Upper lobe of right lung (tissue), 1 donor: ENCODE measurements around the gene RHO. TPM values are rescaled to one million over a fixed set of nuclear protein-coding genes. Genes with fewer than 3 reads are reported as not detected.

ENCODE experiments used
- ATAC-seq: fragments of 200-7000 bp; cut with Tn5 transposase; one replicate; pipeline ENCODE4 v1.9.1; 2020; ENCODE audit warnings: mild to moderate bottlenecking, moderate library complexity
- DNase-seq: peaks from one replicate; pipeline ENCODE4 v3.0.0-alpha.2; 2020
- H3K27ac ChIP-seq: fragments of 200-600 bp; one replicate; pipeline ENCODE4 v1.8.0; 2022
- H3K27me3 ChIP-seq: fragments of 200-600 bp; one replicate; pipeline ENCODE4 v1.8.0; 2022; ENCODE audit warnings: mild to moderate bottlenecking
- H3K36me3 ChIP-seq: fragments of 200-600 bp; one replicate; pipeline ENCODE4 v1.8.0; 2022
- H3K4me1 ChIP-seq: fragments of 200-600 bp; one replicate; pipeline ENCODE4 v1.8.0; 2022
- H3K4me3 ChIP-seq: fragments of 200-600 bp; one replicate; pipeline ENCODE4 v1.8.0; 2022; ENCODE audit warnings: mild to moderate bottlenecking
- H3K9me3 ChIP-seq: fragments of 200-600 bp; one replicate; pipeline ENCODE4 v1.8.0; 2022
- CTCF ChIP-seq: fragments of 200-600 bp; IDR thresholded peaks from one replicate; pipeline ENCODE4 v1.8.0; 2022; ENCODE audit warnings: antibody characterized with exemption
- intact Hi-C: fragments of 100-400 bp; cut with DNase I; formaldehyde crosslinking; loops from one replicate; pipeline ENCODE4 v1.11.0; 2022
- total RNA-seq: library from RNA; stranded (reverse); fragmentation: NEBNext Ultra II Directional; extraction: Animal tissue kit (Norgen Biotek cat#: 25700); gene quantifications from one replicate; pipeline ENCODE4 v1.2.1, GENCODE V29; 2021
- donor health status: DM: no; HTN: yes; CAD: no; lungs with severe emphysema.

RHO gene
- total RNA-seq, 1 donor from 2014 or later = not detected

GRCh38 chr3:129530251-129530791, 1.9 kb downstream of the RHO start:
- no peaks in the 10 kb centered on the region for H3K27me3 ChIP-seq
- H3K9me3 ChIP-seq = no peaks in the 10 kb centered on the region
- intact Hi-C loops = no loop called here
- DNase-seq (no peak), ATAC-seq (no peak)
- no peaks in the 10 kb centered on the region for H3K36me3 ChIP-seq
- H3K27ac ChIP-seq = no peak overlapping the region
- no peaks in the 10 kb centered on the region for H3K4me1 ChIP-seq
- H3K4me3 ChIP-seq = no peak overlapping the region
- TF ChIP-seq CTCF = no peak

GRCh38 chr3:129530821-129531220, 2.4 kb downstream of the RHO start:
- H3K4me3 ChIP-seq = no peak overlapping the region
- no peaks in the 10 kb centered on the region for H3K36me3 ChIP-seq
- H3K27me3 ChIP-seq = no peaks in the 10 kb centered on the region
- ATAC-seq (no peak), DNase-seq (no peak)
- H3K4me1 ChIP-seq = no peaks in the 10 kb centered on the region
- no peak overlapping the region for H3K27ac ChIP-seq
- TF ChIP-seq CTCF = no peak
- intact Hi-C loops = no loop called here
- no peaks in the 10 kb centered on the region for H3K9me3 ChIP-seq

GRCh38 chr3:129531699-129532098, 3.3 kb downstream of the RHO start:
- no peaks in the 10 kb centered on the region for H3K9me3 ChIP-seq
- no peaks in the 10 kb centered on the region for H3K27me3 ChIP-seq
- no peak overlapping the region for H3K27ac ChIP-seq
- H3K4me3 ChIP-seq = no peak overlapping the region
- intact Hi-C loops = no loop called here
- no peaks in the 10 kb centered on the region for H3K36me3 ChIP-seq
- H3K4me1 ChIP-seq = no peaks in the 10 kb centered on the region
- no peak for TF ChIP-seq CTCF
- ATAC-seq = no peak
- DNase-seq = no peak

- TF ChIP-seq CTCF = no peak
- intact Hi-C loops = no loop called here
- DNase-seq (no peak), ATAC-seq (no peak)
- H3K4me1 ChIP-seq = no peaks in the 10 kb centered on the region
- no peak overlapping the region for H3K4me3 ChIP-seq
- H3K36me3 ChIP-seq = no peaks in the 10 kb centered on the region
- H3K27ac ChIP-seq = no peak overlapping the region
- H3K27me3 ChIP-seq = no peaks in the 10 kb centered on the region
- H3K9me3 ChIP-seq = no peaks in the 10 kb centered on the region
Measured at GRCh38 chr3:129532261-129532660, 3.8 kb downstream of the RHO start.

GRCh38 chr3:129533406-129533805, 5.0 kb downstream of the RHO start:
- Histone ChIP-seq H3K27me3 (no peaks in the 10 kb centered on the region), H3K36me3 (no peaks in the 10 kb centered on the region), H3K9me3 (no peaks in the 10 kb centered on the region), H3K4me3 (no peak overlapping the region), H3K4me1 (no peaks in the 10 kb centered on the region), H3K27ac (no peak overlapping the region)
- no peak for TF ChIP-seq CTCF
- no peak for DNase-seq
- intact Hi-C loops = no loop called here
- no peak for ATAC-seq

GRCh38 chr3:129534428-129535027, 6.1 kb downstream of the RHO start:
- DNase-seq (no peak), ATAC-seq (no peak)
- Histone ChIP-seq H3K4me1 (no peaks in the 10 kb centered on the region), H3K27ac (no peak overlapping the region), H3K27me3 (no peaks in the 10 kb centered on the region), H3K36me3 (no peaks in the 10 kb centered on the region), H3K9me3 (no peaks in the 10 kb centered on the region), H3K4me3 (no peak overlapping the region)
- TF ChIP-seq CTCF = no peak
- intact Hi-C loops = no loop called here
